ENCODE measurements around the gene CLNS1A. TPM values are rescaled to one million over a fixed set of nuclear protein-coding genes. Genes with fewer than 3 reads are reported as not detected.

The CLNS1A gene
- total and polyA plus RNA-seq, 2 donors (not counting 1 experiment from before 2014, with no cell fraction given): 39.3 to 121 TPM

DNA sequence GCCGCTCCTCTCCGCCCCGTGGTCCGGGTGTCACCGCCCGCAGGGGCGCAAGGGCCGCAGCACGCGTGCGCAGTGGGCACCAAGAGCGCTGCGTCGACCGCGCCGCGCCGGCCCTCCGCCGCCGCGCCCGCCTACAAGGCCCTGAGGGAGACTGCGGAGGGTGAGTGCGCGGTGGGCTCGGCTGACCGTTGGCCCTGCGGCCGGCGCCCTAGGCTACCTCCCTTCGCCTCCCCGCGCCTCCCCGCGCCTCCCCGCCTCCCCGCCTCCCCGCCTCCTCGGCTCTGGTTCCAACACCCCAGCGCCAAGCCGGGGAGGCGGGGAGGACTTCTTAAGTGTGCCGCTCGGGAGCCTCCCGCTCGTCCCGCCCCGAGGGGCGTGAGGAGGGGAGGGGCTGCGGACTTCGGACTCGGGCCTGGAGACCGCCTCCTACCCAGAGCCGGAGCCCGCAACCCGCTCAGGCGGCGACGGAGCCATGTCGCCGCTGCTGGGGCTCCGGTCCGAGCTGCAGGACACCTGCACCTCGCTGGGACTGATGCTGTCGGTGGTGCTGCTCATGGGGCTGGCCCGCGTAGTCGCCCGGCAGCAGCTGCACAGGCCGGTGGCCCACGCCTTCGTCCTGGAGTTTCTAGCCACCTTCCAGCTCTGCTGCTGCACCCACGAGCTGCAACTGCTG is 47.9 kb downstream of the CLNS1A start, which contains the start of gene AQP11:
Gene AQP11 (plus strand): TSS at position 433 of the 673 bp plus-strand sequence. CDS start 40 bp downstream, at position 473.
- Histone ChIP-seq H2AFZ (ENCODE audit: insufficient read depth, low read depth, low read length, poor library complexity, severe bottlenecking) (peak within 1 kb of the TSS; percentile 87), H3K27ac (ENCODE audit: low read length in 2 of 2) (no peak within 1 kb of the TSS), H3K27me3 (replicated peaks in 1 of 4; ENCODE audit: control extremely low read depth in 1 of 4, control insufficient read depth in 3 of 4, insufficient read depth in 4 of 4, low read length in 3 of 4) (no peaks in the 10 kb centered on the region), H3K9ac (ENCODE audit: low read length) (peak within 1 kb of the TSS; percentile 76), H3K4me1 (ENCODE audit: control insufficient read depth in 2 of 2, insufficient read depth in 2 of 2, low read length in 2 of 2) (peaks cover 4 to 13% of the 10 kb centered on the region in 2 donors), H3K4me3 (ENCODE audit: control extremely low read depth in 1 of 5, extremely low read depth in 1 of 5, insufficient read depth in 1 of 5, low read depth in 2 of 5, low read length in 4 of 5) (peak within 1 kb of the TSS; percentile 32 to 82 (median 66)), H4K20me1 (ENCODE audit: control insufficient read depth, insufficient read depth, low read length, poor library complexity, severe bottlenecking) (no peaks in the 10 kb centered on the region), H3K36me3 (replicated peaks in 1 of 2; ENCODE audit: control extremely low read depth in 1 of 2, control insufficient read depth in 1 of 2, extremely low read depth in 1 of 2, insufficient read depth in 2 of 2, low read length in 1 of 2) (no peaks in the 10 kb centered on the region), H3K4me2 (replicated peaks; ENCODE audit: low read depth, low read length, poor library complexity, severe bottlenecking) (peak within 1 kb of the TSS; percentile 86), H3K9me3 (ENCODE audit: control extremely low read depth in 1 of 3, control insufficient read depth in 2 of 3, insufficient read depth in 1 of 3, low read length in 2 of 3) (no peaks in the 10 kb centered on the region), H3K79me2 (ENCODE audit: control insufficient read depth, insufficient read depth, low read length) (no peaks in the 10 kb centered on the region)
- POLR2A ChIA-PET: no interaction called here
- no peaks in the 10 kb centered on the region for H3K9me3 Mint-ChIP-seq (ENCODE audit: insufficient read depth)
- under 1% methylated on average over 65 of the region's 75 CpGs for WGBS (ENCODE audit: insufficient coverage)
- intact Hi-C loops (cut with micrococcal nuclease): no loop called here
- CTCF ChIA-PET: interaction anchor here (1.1 to 1.5 kb wide), 2 partner anchors 30 to 402 kb away, joined by 3 to 6 read pairs; no protein-coding TSS in a partner anchor
- DNase-seq: peak; percentile 75
- peaks cover 15% of the 10 kb centered on the region for H3K4me1 Mint-ChIP-seq
- ATAC-seq (ENCODE audit: low read depth): peak; percentile 84
- peaks cover 18% of the 10 kb centered on the region for H3K27me3 Mint-ChIP-seq
- no peak for TF ChIP-seq EZH2 (IDR thresholded peaks at IDR 0.05; ENCODE audit: borderline replicate concordance, insufficient read depth, low read depth, low read length, poor library complexity, severe bottlenecking)
- TF ChIP-seq CTCF (IDR thresholded peaks at IDR 0.05): no peak
- peak within 1 kb of the TSS; percentile 54 for H3K27ac Mint-ChIP-seq
- peak within 1 kb of the TSS; percentile 96 for H3K4me3 Mint-ChIP-seq

- peak overlapping the region; percentile 87 for H2AFZ ChIP-seq (ENCODE audit: insufficient read depth, low read depth, low read length, poor library complexity, severe bottlenecking)
- H3K27ac Mint-ChIP-seq: peak overlapping the region; percentile 43
- intact Hi-C loops (cut with micrococcal nuclease): no loop called here
- H3K27me3 Mint-ChIP-seq: peaks cover 18% of the 10 kb centered on the region
- ChIA-PET POLR2A (no interaction called here), CTCF (interaction anchor here (1.1 to 1.5 kb wide), 2 partner anchors 30 to 402 kb away, joined by 3 to 6 read pairs; no protein-coding TSS in a partner anchor)
- no peaks in the 10 kb centered on the region for H3K9me3 Mint-ChIP-seq (ENCODE audit: insufficient read depth)
- H3K9ac ChIP-seq (ENCODE audit: low read length): peak overlapping the region; percentile 76
- no peaks in the 10 kb centered on the region for H3K9me3 ChIP-seq (ENCODE audit: control extremely low read depth in 1 of 3, control insufficient read depth in 2 of 3, insufficient read depth in 1 of 3, low read length in 2 of 3)
- no peaks in the 10 kb centered on the region for H4K20me1 ChIP-seq (ENCODE audit: control insufficient read depth, insufficient read depth, low read length, poor library complexity, severe bottlenecking)
- WGBS (ENCODE audit: insufficient coverage): 0% methylated on average over 12 of the region's 19 CpGs
- ATAC-seq (ENCODE audit: low read depth) (peak; percentile 17), DNase-seq (no peak)
- TF ChIP-seq EZH2 (IDR thresholded peaks at IDR 0.05; ENCODE audit: borderline replicate concordance, insufficient read depth, low read depth, low read length, poor library complexity, severe bottlenecking): no peak
- no peak for TF ChIP-seq CTCF (IDR thresholded peaks at IDR 0.05)
- H3K4me3 Mint-ChIP-seq: peak overlapping the region; percentile 96
- no peaks in the 10 kb centered on the region for H3K36me3 ChIP-seq (replicated peaks in 1 of 2; ENCODE audit: control extremely low read depth in 1 of 2, control insufficient read depth in 1 of 2, extremely low read depth in 1 of 2, insufficient read depth in 2 of 2, low read length in 1 of 2)
- H3K4me1 ChIP-seq (ENCODE audit: control insufficient read depth in 2 of 2, insufficient read depth in 2 of 2, low read length in 2 of 2): peaks cover 4 to 13% of the 10 kb centered on the region in 2 donors
- peak overlapping the region; percentile 27 to 82 (median 66) for H3K4me3 ChIP-seq (ENCODE audit: control extremely low read depth in 1 of 5, extremely low read depth in 1 of 5, insufficient read depth in 1 of 5, low read depth in 2 of 5, low read length in 4 of 5)
- H3K27me3 ChIP-seq (replicated peaks in 1 of 4; ENCODE audit: control extremely low read depth in 1 of 4, control insufficient read depth in 3 of 4, insufficient read depth in 4 of 4, low read length in 3 of 4): no peaks in the 10 kb centered on the region
- no peak overlapping the region for H3K27ac ChIP-seq (ENCODE audit: low read length in 2 of 2)
- H3K4me1 Mint-ChIP-seq: peaks cover 15% of the 10 kb centered on the region
- peak overlapping the region; percentile 86 for H3K4me2 ChIP-seq (replicated peaks; ENCODE audit: low read depth, low read length, poor library complexity, severe bottlenecking)
- no peaks in the 10 kb centered on the region for H3K79me2 ChIP-seq (ENCODE audit: control insufficient read depth, insufficient read depth, low read length)
Observed at GRCh38 chr11:77589181-77589520, 48.4 kb downstream of the CLNS1A start.

All from B cell (primary cell).